GM10266 (cell line): Measurements from ENCODE around the gene SYN1.

Experiments used
- DNase-seq: peaks from one replicate; pipeline ENCODE4 v3.0.0; 2012; ENCODE audit errors: extremely low spot score
- CTCF ChIP-seq: IDR thresholded peaks from 2 replicates; pipeline ENCODE4 v1.5.1; 2012; ENCODE audit warnings: mild to moderate bottlenecking, low read depth; ENCODE audit not compliant: control insufficient read depth, insufficient read depth; ENCODE audit errors: missing control alignments

Gene SYN1

GRCh38 chrX:47572773-47573340 is 46.8 kb downstream of the SYN1 start:
- no peak for TF ChIP-seq CTCF
- DNase-seq = no peak

GRCh38 chrX:47571896-47572295 is 47.8 kb downstream of the SYN1 start:
- TF ChIP-seq CTCF = no peak
- no peak for DNase-seq

- DNase-seq = no peak
These were observed 48.4 kb downstream of the SYN1 start for GRCh38 chrX:47571215-47571614.

GRCh38 chrX:47570794-47571193 is 48.9 kb downstream of the SYN1 start:
- no peak for DNase-seq
- TF ChIP-seq CTCF = no peak

More at GRCh38 chrX:47571215-47571614, 48.4 kb downstream of the SYN1 start:
- no peak for TF ChIP-seq CTCF

- TF ChIP-seq CTCF = peak; percentile 6
- no peak for DNase-seq
These were observed 50.9 kb downstream of the SYN1 start for GRCh38 chrX:47568656-47569295.

GRCh38 chrX:47566841-47567240 is 52.8 kb downstream of the SYN1 start:
- no peak for DNase-seq

More at GRCh38 chrX:47566841-47567240, 52.8 kb downstream of the SYN1 start:
- TF ChIP-seq CTCF = no peak
